H1 (cell line): ENCODE data around the gene KPNA1. TPM values are rescaled to one million over a fixed set of nuclear protein-coding genes. Genes with fewer than 3 reads are reported as not detected.
A peak's percentile ranks its signal among the peaks of the same experiment; 100 is the strongest.
"Not testable (repeated sequence)": the region's sequence is repeated elsewhere in the genome, so short reads cannot be mapped to it uniquely, and the experiment has no call there.

Experiments used
- CTCF ChIA-PET: fragments of 300-600 bp; sonication (Branson Sonifier 250); formaldehyde crosslinking; loops from one replicate; lab custom pipeline; 2021; ENCODE audit not compliant: partially characterized antibody; lab: Charles Lee
- POLR2A ChIA-PET: fragments of 300-600 bp; sonication (Branson Sonifier 250); formaldehyde crosslinking; loops from one replicate; lab custom pipeline; 2021; ENCODE audit warnings: inconsistent platforms; ENCODE audit not compliant: partially characterized antibody; lab: Charles Lee
- DNase-seq, 2 experiments: peaks; one replicate each; pipeline versions ENCODE4 v3.0.0 to v3.0.0-alpha.2; 2010 to 2022; ENCODE audit warnings: low spot score in 2 of 2, low read depth in 1 of 2, mixed read lengths in 1 of 2
- FAIRE-seq: peaks from 2 replicates; lab custom pipeline; 2011; peaks lifted over from hg19 to GRCh38; lab: Jason Lieb, UNC
- H2AFZ ChIP-seq: 2 replicates; pipeline ENCODE4 v1.8.1; 2012; ENCODE audit warnings: low read length, inconsistent platforms
- H2AK5ac ChIP-seq: 2 replicates; pipeline ENCODE4 v1.6.1; 2013; ENCODE audit warnings: low read depth, low read length
- H2BK120ac ChIP-seq: replicated peaks from 2 replicates; pipeline ENCODE3; 2013; ENCODE audit warnings: low read depth, low read length, inconsistent platforms
- H2BK12ac ChIP-seq: 2 replicates; pipeline ENCODE4 v1.6.1; 2013; ENCODE audit warnings: low read depth, low read length
- H2BK15ac ChIP-seq: 2 replicates; pipeline ENCODE4 v1.6.1; 2013; ENCODE audit warnings: low read length
- H2BK20ac ChIP-seq: 2 replicates; pipeline ENCODE4 v1.6.1; 2013; ENCODE audit warnings: low read length
- H2BK5ac ChIP-seq: 2 replicates; pipeline ENCODE4 v1.6.1; 2013; ENCODE audit warnings: low read depth, low read length
- H3K14ac ChIP-seq: 2 replicates; pipeline ENCODE4 v1.6.1; 2013; ENCODE audit warnings: inconsistent platforms; ENCODE audit not compliant: insufficient read length
- H3K18ac ChIP-seq: 2 replicates; pipeline ENCODE4 v1.6.1; 2013; ENCODE audit warnings: low read length; ENCODE audit errors: extremely low read depth
- H3K23ac ChIP-seq: 2 replicates; pipeline ENCODE4 v1.6.1; 2013; ENCODE audit warnings: inconsistent platforms; ENCODE audit not compliant: insufficient read length
- H3K23me2 ChIP-seq: 2 replicates; pipeline ENCODE4 v1.6.1; 2013; ENCODE audit warnings: low read depth, low read length
- H3K27ac ChIP-seq: 2 replicates; pipeline ENCODE4 v1.6.1; 2011; ENCODE audit warnings: low read depth, low read length, inconsistent platforms
- H3K27me3 ChIP-seq, 4 experiments: replicated peaks in 1 of 4; 1 replicate in 1 of 4; 2 replicates in 3 of 4; pipeline versions ENCODE4 v1.6.1 to v1.8.1; 2011 to 2013; ENCODE audit warnings: low read length in 3 of 4, mild to moderate bottlenecking in 3 of 4, inconsistent platforms in 2 of 4, mixed read lengths in 2 of 4, moderate library complexity in 1 of 4; ENCODE audit not compliant: control insufficient read depth in 3 of 4, insufficient read depth in 3 of 4; ENCODE audit errors: extremely low read depth in 1 of 4
- H3K36me3 ChIP-seq, 4 experiments: 2 replicates each; pipeline versions ENCODE4 v1.6.1 to v1.8.1; 2011 to 2013; ENCODE audit warnings: mild to moderate bottlenecking in 4 of 4, low read length in 3 of 4, moderate library complexity in 2 of 4, control low read depth in 1 of 4, inconsistent platforms in 1 of 4; ENCODE audit not compliant: insufficient read depth in 4 of 4, control insufficient read depth in 2 of 4
- H3K4ac ChIP-seq: replicated peaks from 2 replicates; pipeline ENCODE3; 2013; ENCODE audit warnings: low read length, low read depth, mixed read lengths, inconsistent platforms; ENCODE audit not compliant: insufficient read length
- H3K4me1 ChIP-seq, 4 experiments: replicated peaks in 1 of 4; 1 replicate in 1 of 4; 2 replicates in 3 of 4; pipeline versions ENCODE4 v1.6.1 to v1.8.1; 2011 to 2013; ENCODE audit warnings: low read length in 3 of 4, inconsistent platforms in 2 of 4, mixed read lengths in 1 of 4; ENCODE audit not compliant: insufficient read depth in 4 of 4, control insufficient read depth in 3 of 4
- H3K4me2 ChIP-seq, 2 experiments: 2 replicates each; pipeline versions ENCODE4 v1.6.1 to v1.8.1; 2011 to 2013; ENCODE audit warnings: low read depth in 2 of 2, low read length in 2 of 2, control low read depth in 1 of 2, inconsistent platforms in 1 of 2, mild to moderate bottlenecking in 1 of 2; ENCODE audit not compliant: insufficient read depth in 1 of 2
- H3K4me3 ChIP-seq, 4 experiments: fragments of 200-600, 300-600 bp in 1 of 4; sonication (generic), shearing (Covaris generic), sonication (Bioruptor Twin) in 1 of 4; 2 replicates each; pipeline versions ENCODE4 v1.5.1 to v1.8.1; 2011 to 2016; ENCODE audit warnings: low read length in 4 of 4, low read depth in 3 of 4, control low read depth in 2 of 4, inconsistent platforms in 2 of 4, mild to moderate bottlenecking in 2 of 4, mixed read lengths in 1 of 4, moderate library complexity in 1 of 4; ENCODE audit not compliant: insufficient read depth in 2 of 4; ENCODE audit errors: extremely low read depth in 1 of 4
- H3K56ac ChIP-seq: replicated peaks from 2 replicates; pipeline ENCODE3; 2013; ENCODE audit warnings: low read depth, mild to moderate bottlenecking, mixed read lengths, low read length, inconsistent platforms; ENCODE audit not compliant: insufficient read length
- H3K79me1 ChIP-seq: 2 replicates; pipeline ENCODE4 v1.6.1; 2013; ENCODE audit warnings: low read depth, low read length, control low read depth
- H3K79me2 ChIP-seq, 2 experiments: 2 replicates each; pipeline versions ENCODE4 v1.6.1 to v1.8.1; 2012 to 2013; ENCODE audit warnings: low read length in 2 of 2, mild to moderate bottlenecking in 2 of 2, inconsistent platforms in 1 of 2; ENCODE audit not compliant: insufficient read depth in 2 of 2, control insufficient read depth in 1 of 2
- H3K9ac ChIP-seq, 4 experiments: replicated peaks in 1 of 4; 1 replicate in 1 of 4; 2 replicates in 3 of 4; pipeline versions ENCODE4 v1.6.1 to v1.8.1; 2011 to 2013; ENCODE audit warnings: low read depth in 3 of 4, low read length in 3 of 4, control low read depth in 2 of 4, mild to moderate bottlenecking in 2 of 4, moderate library complexity in 2 of 4, inconsistent platforms in 1 of 4; ENCODE audit errors: extremely low read depth in 1 of 4
- H3K9me3 ChIP-seq, 2 experiments: 2 replicates each; pipeline versions ENCODE4 v1.6.1 to v1.8.1; 2012 to 2013; ENCODE audit warnings: mild to moderate bottlenecking in 2 of 2, moderate library complexity in 2 of 2, control low read depth in 1 of 2, inconsistent platforms in 1 of 2, low read depth in 1 of 2, low read length in 1 of 2, mixed read lengths in 1 of 2; ENCODE audit not compliant: insufficient read depth in 2 of 2
- H4K20me1 ChIP-seq, 2 experiments: replicated peaks in 1 of 2; 2 replicates each; pipeline versions ENCODE3 to v1.8.1; 2011 to 2013; ENCODE audit warnings: inconsistent platforms in 2 of 2, low read length in 2 of 2, mild to moderate bottlenecking in 1 of 2; ENCODE audit not compliant: insufficient read depth in 2 of 2, control insufficient read depth in 1 of 2
- H4K5ac ChIP-seq: 2 replicates; pipeline ENCODE4 v1.6.1; 2013; ENCODE audit warnings: low read length, low read depth, mixed read lengths, inconsistent platforms; ENCODE audit not compliant: insufficient read length
- H4K8ac ChIP-seq: 2 replicates; pipeline ENCODE4 v1.8.0; 2013; ENCODE audit warnings: mild to moderate bottlenecking, moderate library complexity, low read length, inconsistent platforms; ENCODE audit not compliant: insufficient read depth; ENCODE audit errors: extremely low read depth
- H4K91ac ChIP-seq: replicated peaks from 2 replicates; pipeline ENCODE3; 2013; ENCODE audit warnings: low read length, mixed read lengths, inconsistent platforms; ENCODE audit not compliant: insufficient read length
- WGBS, 2 experiments: shearing (Covaris generic) in 1 of 2; methylation state at CpG; one replicate each; pipeline versions ENCODE4 v1.1.6 to v1.1.7; 2013 to 2015; ENCODE audit warnings: low lambda C conversion rate in 2 of 2, mixed read lengths in 2 of 2, inconsistent platforms in 1 of 2, low coverage in 1 of 2, missing lambda C conversion rate in 1 of 2; ENCODE audit not compliant: insufficient replicate concordance in 2 of 2, insufficient coverage in 1 of 2, insufficient read length in 1 of 2; ENCODE audit errors: extremely low coverage in 1 of 2, missing lambda C conversion rate in 1 of 2; 5-methylcytosine and 5-hydroxymethylcytosine counted together
- polyA plus RNA-seq, 7 experiments: library from polyadenylated mRNA; depleted of rRNA in 3 of 7; stranded (reverse) in 5 of 7; unstranded in 2 of 7; fragments of >200 nt in 5 of 7; fragments of 200-250 nt in 2 of 7; gene quantifications; 1 replicate in 5 of 7; 2 replicates in 1 of 7; 4 replicates in 1 of 7; pipeline versions ENCODE4 v1.2.1 to v1.2.3, GENCODE V29; 2011 to 2013; ENCODE audit warnings: missing spikeins in 2 of 7, mixed read lengths in 2 of 7
- total RNA-seq: library from RNA; stranded (reverse); fragmentation: NEBNext Ultra II Directional; extraction: Animal tissue kit (Norgen Biotek cat#: 25700); gene quantifications from 2 replicates; pipeline ENCODE4 v1.2.1, GENCODE V29; 2021

The KPNA1 gene
- total and polyA plus RNA-seq, 2 of the 8 experiments (the other 6 are each of a cell fraction or from before 2014, with no cell fraction given), result 14.8 to 63.0 TPM

DNA sequence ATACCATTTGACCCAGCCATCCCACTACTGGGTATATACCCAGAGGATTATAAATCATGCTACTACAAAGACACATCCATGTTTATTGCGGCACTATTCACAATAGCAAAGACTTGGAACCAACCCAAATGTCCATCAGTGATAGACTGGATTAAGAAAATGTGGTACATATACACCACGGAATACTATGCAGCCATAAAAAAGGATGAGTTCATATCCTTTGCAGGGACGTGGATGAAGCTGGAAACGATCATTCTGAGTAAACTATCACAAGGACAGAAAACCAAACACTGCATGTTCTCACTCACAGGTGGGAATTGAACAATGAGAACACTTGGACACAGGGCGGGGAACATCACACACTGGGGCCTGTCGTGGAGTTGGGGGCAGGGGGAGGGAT lies 66.5 kb downstream of the KPNA1 start:
- H2BK12ac ChIP-seq, POLR2A ChIA-PET, H3K14ac ChIP-seq, H3K4ac ChIP-seq, H2BK15ac ChIP-seq, H2BK20ac ChIP-seq, H3K4me3 ChIP-seq, H3K23me2 ChIP-seq, DNase-seq, H2BK5ac ChIP-seq, H3K9ac ChIP-seq, H4K8ac ChIP-seq, H2AFZ ChIP-seq, H3K27me3 ChIP-seq, H3K4me1 ChIP-seq, H4K20me1 ChIP-seq, H3K56ac ChIP-seq, CTCF ChIA-PET, FAIRE-seq, H3K4me2 ChIP-seq, H3K9me3 ChIP-seq, H2AK5ac ChIP-seq, H4K91ac ChIP-seq, H2BK120ac ChIP-seq, H3K23ac ChIP-seq, H3K27ac ChIP-seq, H4K5ac ChIP-seq, H3K79me2 ChIP-seq, H3K18ac ChIP-seq, H3K79me1 ChIP-seq: not testable (repeated sequence)
- H3K36me3 ChIP-seq, result peaks cover 0 to 38% (median 18%) of the 10 kb centered on the region in 4 experiments; a peak in 5 of 8 replicates
- WGBS, 2 experiments, result 93% methylated on average over 6 of the region's 6 CpGs; no CpG with 5 or more reads in 1 of the 2 experiments

DNA sequence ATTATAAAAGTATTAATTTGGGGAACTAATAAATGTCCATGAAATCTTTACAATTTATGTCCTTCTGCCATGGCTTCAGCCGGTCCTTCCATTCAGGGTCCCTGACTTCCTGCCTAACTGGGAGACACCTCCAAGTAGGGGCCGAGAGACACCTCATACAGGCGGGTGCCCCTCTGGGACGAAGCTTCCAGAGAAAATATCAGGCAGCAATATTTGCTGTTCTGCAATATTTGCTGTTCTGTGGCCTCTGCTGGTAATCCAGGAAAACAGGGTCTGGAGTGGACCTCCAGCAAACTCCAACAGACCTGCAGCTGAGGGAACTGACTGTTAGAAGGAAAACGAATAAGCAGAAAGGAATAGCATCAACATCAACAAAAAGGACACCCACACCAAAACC lies 70.2 kb downstream of the KPNA1 start:
- H2BK12ac ChIP-seq, H3K4ac ChIP-seq, H3K56ac ChIP-seq, H2AK5ac ChIP-seq, H3K18ac ChIP-seq, FAIRE-seq, H3K4me2 ChIP-seq, H3K79me1 ChIP-seq, H3K9ac ChIP-seq, H3K79me2 ChIP-seq, H4K20me1 ChIP-seq, H3K27ac ChIP-seq, H3K9me3 ChIP-seq, H3K23ac ChIP-seq, H3K4me1 ChIP-seq, H3K4me3 ChIP-seq, H3K23me2 ChIP-seq, CTCF ChIA-PET, H2BK15ac ChIP-seq, H2BK5ac ChIP-seq, H2BK20ac ChIP-seq, H2BK120ac ChIP-seq, DNase-seq, H3K14ac ChIP-seq, H2AFZ ChIP-seq, H3K27me3 ChIP-seq, H4K91ac ChIP-seq, H4K8ac ChIP-seq: not testable (repeated sequence)
- Histone ChIP-seq H3K36me3 (peaks cover 0 to 31% (median 18%) of the 10 kb centered on the region in 4 experiments; a peak in 5 of 8 replicates), H4K5ac (peak overlapping the region; percentile 29)
- POLR2A ChIA-PET, result interaction anchor here (1.4 kb wide), 1 partner anchor 30 kb away, joined by 3 read pairs; no protein-coding TSS in a partner anchor
- 88% methylated on average over 5 of the region's 5 CpGs; no CpG with 5 or more reads in 1 of the 2 experiments for WGBS, 2 experiments
